Measurements from ENCODE around the gene RNASE13. TPM values are rescaled to one million over a fixed set of nuclear protein-coding genes. Genes with fewer than 3 reads are reported as not detected.

RNASE13 gene
- total RNA-seq, 1 donor from 2014 or later = not detected

GRCh38 chr14:21050597-21050996 lies 16.0 kb upstream of the RNASE13 start:
- H3K27ac Mint-ChIP-seq (ENCODE audit: unreplicated experiment) = no peak overlapping the region
- no peaks in the 10 kb centered on the region for H3K4me1 Mint-ChIP-seq (ENCODE audit: low read depth, unreplicated experiment)
- no peaks in the 10 kb centered on the region for H3K9me3 Mint-ChIP-seq (ENCODE audit: unreplicated experiment)
- no peak for TF ChIP-seq CTCF (IDR thresholded peaks at IDR 0.05; ENCODE audit: partially characterized antibody, unreplicated experiment)
- H3K27me3 Mint-ChIP-seq (ENCODE audit: unreplicated experiment) = peaks cover 3% of the 10 kb centered on the region
- no peak overlapping the region for H3K4me3 Mint-ChIP-seq (ENCODE audit: unreplicated experiment)
- DNase-seq = no peak
- H3K36me3 Mint-ChIP-seq (ENCODE audit: unreplicated experiment) = no peaks in the 10 kb centered on the region

GRCh38 chr14:21049271-21049673 lies 14.7 kb upstream of the RNASE13 start:
- Mint-ChIP-seq H3K4me1 (ENCODE audit: low read depth, unreplicated experiment) (peaks cover 4% of the 10 kb centered on the region), H3K27ac (ENCODE audit: unreplicated experiment) (no peak overlapping the region), H3K36me3 (ENCODE audit: unreplicated experiment) (no peaks in the 10 kb centered on the region), H3K27me3 (ENCODE audit: unreplicated experiment) (peaks cover 4% of the 10 kb centered on the region), H3K4me3 (ENCODE audit: unreplicated experiment) (no peak overlapping the region), H3K9me3 (ENCODE audit: unreplicated experiment) (no peaks in the 10 kb centered on the region)
- no peak for TF ChIP-seq CTCF (IDR thresholded peaks at IDR 0.05; ENCODE audit: partially characterized antibody, unreplicated experiment)
- no peak for DNase-seq

GRCh38 chr14:21048638-21049037 lies 14.0 kb upstream of the RNASE13 start:
- peaks cover 4% of the 10 kb centered on the region for H3K27me3 Mint-ChIP-seq (ENCODE audit: unreplicated experiment)
- H3K36me3 Mint-ChIP-seq (ENCODE audit: unreplicated experiment) = no peaks in the 10 kb centered on the region
- DNase-seq = no peak
- H3K4me3 Mint-ChIP-seq (ENCODE audit: unreplicated experiment) = no peak overlapping the region
- H3K27ac Mint-ChIP-seq (ENCODE audit: unreplicated experiment) = no peak overlapping the region
- TF ChIP-seq CTCF (IDR thresholded peaks at IDR 0.05; ENCODE audit: partially characterized antibody, unreplicated experiment) = no peak
- peaks cover 6% of the 10 kb centered on the region for H3K4me1 Mint-ChIP-seq (ENCODE audit: low read depth, unreplicated experiment)
- peaks cover 2% of the 10 kb centered on the region for H3K9me3 Mint-ChIP-seq (ENCODE audit: unreplicated experiment)

- DNase-seq = no peak
- Mint-ChIP-seq H3K27me3 (ENCODE audit: unreplicated experiment) (peaks cover 4% of the 10 kb centered on the region), H3K4me3 (ENCODE audit: unreplicated experiment) (no peak overlapping the region), H3K36me3 (ENCODE audit: unreplicated experiment) (no peaks in the 10 kb centered on the region), H3K4me1 (ENCODE audit: low read depth, unreplicated experiment) (peaks cover 9% of the 10 kb centered on the region), H3K9me3 (ENCODE audit: unreplicated experiment) (peaks cover 6% of the 10 kb centered on the region), H3K27ac (ENCODE audit: unreplicated experiment) (no peak overlapping the region)
- TF ChIP-seq CTCF (IDR thresholded peaks at IDR 0.05; ENCODE audit: partially characterized antibody, unreplicated experiment) = no peak
These were observed 12.8 kb upstream of the RNASE13 start for GRCh38 chr14:21047378-21047781.

- Mint-ChIP-seq H3K27ac (ENCODE audit: unreplicated experiment) (no peak overlapping the region), H3K9me3 (ENCODE audit: unreplicated experiment) (peaks cover 8% of the 10 kb centered on the region), H3K27me3 (ENCODE audit: unreplicated experiment) (peaks cover 4% of the 10 kb centered on the region)
These were observed 9.5 kb upstream of the RNASE13 start for GRCh38 chr14:21043974-21044618.

More at GRCh38 chr14:21043974-21044618, 9.5 kb upstream of the RNASE13 start:
- no peak for DNase-seq
- TF ChIP-seq CTCF (IDR thresholded peaks at IDR 0.05; ENCODE audit: partially characterized antibody, unreplicated experiment) = no peak
- Mint-ChIP-seq H3K4me3 (ENCODE audit: unreplicated experiment) (no peak overlapping the region), H3K4me1 (ENCODE audit: low read depth, unreplicated experiment) (peaks cover 15% of the 10 kb centered on the region), H3K36me3 (ENCODE audit: unreplicated experiment) (no peaks in the 10 kb centered on the region)

Measured in glutamatergic neuron (in vitro differentiated cells).